ENCODE results near the gene LYG2.

DNA sequence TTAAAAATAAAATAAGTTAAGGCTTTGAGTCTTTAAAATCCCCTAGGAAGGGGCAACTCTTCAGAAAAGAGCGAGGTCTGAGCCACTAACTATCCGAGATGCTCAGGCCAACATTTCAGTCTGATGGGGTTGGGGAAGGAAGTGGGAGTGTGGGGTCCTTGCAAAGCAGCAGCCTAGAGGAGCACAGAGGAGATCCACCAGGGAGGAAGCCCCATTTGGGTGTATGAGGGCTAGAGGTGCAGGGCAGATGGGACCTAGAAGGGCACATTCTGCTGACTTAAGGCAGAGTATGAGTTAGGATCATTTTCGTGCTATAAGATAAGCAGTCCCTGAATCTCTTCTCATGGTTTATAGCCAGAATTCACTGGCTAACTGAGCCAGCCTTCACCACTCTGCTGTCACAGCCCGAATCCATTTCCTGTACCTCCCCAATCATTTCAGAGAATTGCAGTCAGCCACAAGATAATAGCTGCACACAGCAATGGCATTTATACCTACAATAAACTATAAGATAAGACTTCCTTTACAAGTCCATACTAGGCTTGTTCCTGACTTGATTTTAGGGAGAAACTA, 37.5 kb downstream of the LYG2 start:
- TF ChIP-seq, protein P1, sequence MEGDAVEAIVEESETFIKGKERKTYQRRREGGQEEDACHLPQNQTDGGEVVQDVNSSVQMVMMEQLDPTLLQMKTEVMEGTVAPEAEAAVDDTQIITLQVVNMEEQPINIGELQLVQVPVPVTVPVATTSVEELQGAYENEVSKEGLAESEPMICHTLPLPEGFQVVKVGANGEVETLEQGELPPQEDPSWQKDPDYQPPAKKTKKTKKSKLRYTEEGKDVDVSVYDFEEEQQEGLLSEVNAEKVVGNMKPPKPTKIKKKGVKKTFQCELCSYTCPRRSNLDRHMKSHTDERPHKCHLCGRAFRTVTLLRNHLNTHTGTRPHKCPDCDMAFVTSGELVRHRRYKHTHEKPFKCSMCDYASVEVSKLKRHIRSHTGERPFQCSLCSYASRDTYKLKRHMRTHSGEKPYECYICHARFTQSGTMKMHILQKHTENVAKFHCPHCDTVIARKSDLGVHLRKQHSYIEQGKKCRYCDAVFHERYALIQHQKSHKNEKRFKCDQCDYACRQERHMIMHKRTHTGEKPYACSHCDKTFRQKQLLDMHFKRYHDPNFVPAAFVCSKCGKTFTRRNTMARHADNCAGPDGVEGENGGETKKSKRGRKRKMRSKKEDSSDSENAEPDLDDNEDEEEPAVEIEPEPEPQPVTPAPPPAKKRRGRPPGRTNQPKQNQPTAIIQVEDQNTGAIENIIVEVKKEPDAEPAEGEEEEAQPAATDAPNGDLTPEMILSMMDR (IDR thresholded peaks at IDR 0.05; ENCODE audit: poor library complexity, severe bottlenecking): no peak
- TF ChIP-seq EP300 (conservative IDR thresholded peaks at IDR 0.05; ENCODE audit: poor library complexity, severe bottlenecking): no peak
- no peak for TF ChIP-seq MXI1 (conservative IDR thresholded peaks at IDR 0.05; ENCODE audit: poor library complexity, severe bottlenecking)
- no peak for TF ChIP-seq POLR2AphosphoS5 (IDR thresholded peaks at IDR 0.05)
- TF ChIP-seq EZH2 (IDR thresholded peaks at IDR 0.05; ENCODE audit: borderline replicate concordance, insufficient read depth, low read length, poor library complexity, severe bottlenecking): no peak
- no peak for TF ChIP-seq TAF1 (IDR thresholded peaks at IDR 0.05; ENCODE audit: low read depth)
